HEK293 (cell line): ENCODE results near the gene FRMD4A.
A peak's percentile ranks its signal among the peaks of the same experiment; 100 is the strongest.

Experiments used
- CTCF ChIA-PET: fragments of 350-600 bp; formaldehyde crosslinking; extraction: SDS; loops from one replicate; lab custom pipeline; 2021; ENCODE audit warnings: antibody characterized with exemption; lab: Yijun Ruan, JAX
- POLR2A ChIA-PET: fragments of 300-600 bp; formaldehyde crosslinking; extraction: SDS; loops from one replicate; lab custom pipeline; 2020; ENCODE audit warnings: antibody characterized with exemption, inconsistent platforms; lab: Yijun Ruan, JAX
- H3K27ac ChIP-seq: fragments of 200-500 bp; sonication (Bioruptor generic); 2 replicates; pipeline ENCODE4 v1.5.1; 2014; ENCODE audit warnings: low read depth, low read length, control low read depth, inconsistent platforms; ENCODE audit errors: extremely low read depth
- H3K36me3 ChIP-seq, 2 experiments: fragments of 200-500 bp in 1 of 2; sonication (Bioruptor generic) in 1 of 2; 1 replicate in 1 of 2; 2 replicates in 1 of 2; pipeline ENCODE4 v1.5.1; 2014 to 2017; ENCODE audit warnings: inconsistent platforms in 2 of 2, low read length in 2 of 2; ENCODE audit not compliant: control insufficient read depth in 2 of 2, insufficient read depth in 1 of 2
- H3K4me1 ChIP-seq: fragments of 200-500 bp; sonication (Bioruptor generic); 2 replicates; pipeline ENCODE4 v1.5.1; 2014; ENCODE audit warnings: mild to moderate bottlenecking, low read length, inconsistent platforms; ENCODE audit not compliant: control insufficient read depth, insufficient read depth
- H3K4me3 ChIP-seq: 2 replicates; pipeline ENCODE4 v1.5.1; 2011; ENCODE audit warnings: low read depth, mild to moderate bottlenecking, control low read depth, low read length, moderate library complexity
- H3K9me3 ChIP-seq: fragments of 200-500 bp; sonication (Bioruptor generic); 2 replicates; pipeline ENCODE4 v1.5.1; 2014; ENCODE audit warnings: low read depth, low read length, inconsistent platforms; ENCODE audit not compliant: control insufficient read depth, insufficient read depth
- BCL11A ChIP-seq: fragments of 450-650 bp; formaldehyde crosslinking; IDR thresholded peaks from 2 replicates; pipeline ENCODE4 v1.5.1; 2016; ENCODE audit warnings: low read depth, missing biosample characterization, missing genetic modification characterization
- PRDM4 ChIP-seq: fragments of 450-650 bp; formaldehyde crosslinking; IDR thresholded peaks from 2 replicates; pipeline ENCODE4 v1.5.1; 2017; ENCODE audit warnings: missing biosample characterization, missing genetic modification characterization
- SALL2 ChIP-seq: fragments of 450-650 bp; formaldehyde crosslinking; IDR thresholded peaks from 2 replicates; pipeline ENCODE4 v1.5.0; 2017; ENCODE audit warnings: missing biosample characterization, mild to moderate bottlenecking, missing genetic modification characterization, borderline replicate concordance
- SP7 ChIP-seq: fragments of 450-650 bp; formaldehyde crosslinking; IDR thresholded peaks from 2 replicates; pipeline ENCODE4 v1.5.1; 2016; ENCODE audit warnings: missing biosample characterization, missing genetic modification characterization
- TCF7L2 ChIP-seq: IDR thresholded peaks from 2 replicates; pipeline ENCODE4 v1.6.1; 2011; ENCODE audit warnings: low read depth, mild to moderate bottlenecking, inconsistent platforms, low read length, moderate library complexity, borderline replicate concordance
- ZBTB17 ChIP-seq: fragments of 450-650 bp; formaldehyde crosslinking; IDR thresholded peaks from 2 replicates; pipeline ENCODE4 v1.5.1; 2016; ENCODE audit warnings: missing biosample characterization, missing genetic modification characterization
- ZBTB49 ChIP-seq: fragments of 450-650 bp; formaldehyde crosslinking; IDR thresholded peaks from 2 replicates; pipeline ENCODE4 v1.5.1; 2016; ENCODE audit warnings: missing biosample characterization, missing genetic modification characterization, low read depth
- ZFP69B ChIP-seq: fragments of 450-650 bp; formaldehyde crosslinking; IDR thresholded peaks from 2 replicates; pipeline ENCODE4 v1.5.1; 2016; ENCODE audit warnings: missing biosample characterization, missing genetic modification characterization
- ZNF19 ChIP-seq: fragments of 450-650 bp; formaldehyde crosslinking; IDR thresholded peaks from 2 replicates; pipeline ENCODE4; 2016; ENCODE audit warnings: missing biosample characterization, missing genetic modification characterization, low read depth
- ZNF362 ChIP-seq: fragments of 450-650 bp; formaldehyde crosslinking; IDR thresholded peaks from 2 replicates; pipeline ENCODE4 v1.5.1; 2016; ENCODE audit warnings: missing biosample characterization, missing genetic modification characterization
- ZNF37A ChIP-seq: fragments of 450-650 bp; IDR thresholded peaks from 2 replicates; pipeline ENCODE4 v1.5.1; 2018; ENCODE audit warnings: missing biosample characterization, missing genetic modification characterization
- ZNF423 ChIP-seq: fragments of 450-650 bp; formaldehyde crosslinking; IDR thresholded peaks from 2 replicates; pipeline ENCODE4 v1.5.1; 2016; ENCODE audit warnings: missing biosample characterization, missing genetic modification characterization
- ZNF596 ChIP-seq: fragments of 450-650 bp; IDR thresholded peaks from 2 replicates; pipeline ENCODE4 v1.5.0; 2018; ENCODE audit warnings: missing biosample characterization, mild to moderate bottlenecking, missing genetic modification characterization, moderate library complexity
- ZNF747 ChIP-seq: fragments of 450-650 bp; formaldehyde crosslinking; IDR thresholded peaks from 2 replicates; pipeline ENCODE4 v1.5.1; 2016; ENCODE audit warnings: missing biosample characterization, missing genetic modification characterization
- ZNF768 ChIP-seq: fragments of 450-650 bp; formaldehyde crosslinking; IDR thresholded peaks from 2 replicates; pipeline ENCODE4 v1.5.1; 2018; ENCODE audit warnings: missing biosample characterization, mild to moderate bottlenecking, missing genetic modification characterization
- ZNF776 ChIP-seq: fragments of 450-650 bp; formaldehyde crosslinking; IDR thresholded peaks from 2 replicates; pipeline ENCODE4 v1.5.0; 2017; ENCODE audit warnings: missing biosample characterization, missing genetic modification characterization, borderline replicate concordance
- ZNF843 ChIP-seq: fragments of 450-650 bp; formaldehyde crosslinking; IDR thresholded peaks from 2 replicates; pipeline ENCODE4 v1.5.1; 2016; ENCODE audit warnings: missing biosample characterization, missing genetic modification characterization
- ZXDB ChIP-seq: fragments of 450-650 bp; formaldehyde crosslinking; IDR thresholded peaks from 2 replicates; pipeline ENCODE4 v1.5.1; 2016; ENCODE audit warnings: missing biosample characterization, missing genetic modification characterization
- TF ChIP-seq, protein P1 (sequence below): fragments of 450-650 bp; formaldehyde crosslinking; IDR thresholded peaks from 2 replicates; pipeline ENCODE4 v1.5.1; 2016; ENCODE audit warnings: missing biosample characterization, missing genetic modification characterization
- TF ChIP-seq, protein P2 (sequence below): fragments of 450-650 bp; formaldehyde crosslinking; IDR thresholded peaks from 2 replicates; pipeline ENCODE4 v1.5.1; 2016; ENCODE audit warnings: missing biosample characterization, missing genetic modification characterization

Gene FRMD4A

GRCh38 chr10:14374745-14375445 is 44.2 kb upstream of the FRMD4A start (continued):
- TF ChIP-seq ZNF362 (tag by site-specific recombination) = no peak
- 0 out of 2 replicates have a peak, but pooled peaks have one; percentile 37 for TF ChIP-seq TCF7L2
- TF ChIP-seq ZBTB49 (tag by site-specific recombination) = no peak
- no peak for TF ChIP-seq SALL2
- TF ChIP-seq BCL11A (tag by site-specific recombination) = no peak

DNA sequence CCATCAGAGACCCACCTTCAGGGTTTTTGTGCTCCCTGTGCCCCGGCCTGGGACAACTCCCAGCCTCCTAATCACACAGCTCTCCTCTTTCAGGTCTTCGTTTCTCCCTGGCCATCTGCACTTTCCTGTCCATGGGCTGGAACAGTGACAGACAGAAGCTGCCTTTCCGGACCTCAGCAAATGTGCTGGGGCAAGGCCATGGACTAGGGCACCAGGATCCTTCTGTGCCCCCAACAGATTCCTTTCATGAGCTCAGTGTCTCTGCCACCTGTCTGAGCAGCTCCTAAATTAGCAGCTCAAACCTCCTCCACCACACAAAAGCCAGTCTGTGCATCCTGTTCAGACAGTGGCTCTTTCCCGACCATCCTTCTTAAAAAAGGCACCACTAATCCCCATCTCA is 41.9 kb upstream of the FRMD4A start:
- Histone ChIP-seq H3K4me1 (no peaks in the 10 kb centered on the region), H3K27ac (no peak overlapping the region), H3K36me3 (no peaks in the 10 kb centered on the region), H3K9me3 (no peaks in the 10 kb centered on the region), H3K4me3 (no peak overlapping the region)
- ChIA-PET CTCF (interaction anchor here (0.5 to 1.2 kb wide), 2 partner anchors 13 to 991 kb away, joined by 3 read pairs; no protein-coding TSS in a partner anchor), POLR2A (no interaction called here)
- TF ChIP-seq ZNF768 (tag by site-specific recombination) (no peak), ZFP69B (tag by site-specific recombination) (no peak), ZNF19 (tag by site-specific recombination) (no peak)

DNA sequence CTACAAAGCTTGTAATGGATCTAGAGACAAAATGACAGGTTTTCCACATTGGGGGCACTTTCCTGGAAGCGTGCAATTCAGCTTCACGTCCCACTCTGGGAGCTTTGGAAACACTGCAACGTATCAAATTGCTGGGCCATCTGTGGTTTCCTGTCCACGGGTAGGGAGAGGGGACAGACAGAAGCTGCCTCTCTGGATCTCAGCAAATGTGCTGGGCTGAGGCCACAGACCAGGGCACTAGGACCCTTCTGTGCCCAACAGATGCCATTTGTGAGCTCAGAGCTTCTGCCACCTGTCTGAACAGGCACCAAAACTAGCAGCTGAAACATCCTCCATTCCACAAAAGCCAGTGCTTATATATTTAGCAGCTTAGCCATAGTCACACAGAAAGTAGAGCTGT is 40.9 kb upstream of the FRMD4A start:
- TF ChIP-seq ZNF423 (tag by site-specific recombination) (no peak), ZNF843 (tag by site-specific recombination) (no peak), ZNF37A (tag by site-specific recombination) (no peak), ZNF776 (tag by site-specific recombination) (no peak)
- TF ChIP-seq, protein P1, sequence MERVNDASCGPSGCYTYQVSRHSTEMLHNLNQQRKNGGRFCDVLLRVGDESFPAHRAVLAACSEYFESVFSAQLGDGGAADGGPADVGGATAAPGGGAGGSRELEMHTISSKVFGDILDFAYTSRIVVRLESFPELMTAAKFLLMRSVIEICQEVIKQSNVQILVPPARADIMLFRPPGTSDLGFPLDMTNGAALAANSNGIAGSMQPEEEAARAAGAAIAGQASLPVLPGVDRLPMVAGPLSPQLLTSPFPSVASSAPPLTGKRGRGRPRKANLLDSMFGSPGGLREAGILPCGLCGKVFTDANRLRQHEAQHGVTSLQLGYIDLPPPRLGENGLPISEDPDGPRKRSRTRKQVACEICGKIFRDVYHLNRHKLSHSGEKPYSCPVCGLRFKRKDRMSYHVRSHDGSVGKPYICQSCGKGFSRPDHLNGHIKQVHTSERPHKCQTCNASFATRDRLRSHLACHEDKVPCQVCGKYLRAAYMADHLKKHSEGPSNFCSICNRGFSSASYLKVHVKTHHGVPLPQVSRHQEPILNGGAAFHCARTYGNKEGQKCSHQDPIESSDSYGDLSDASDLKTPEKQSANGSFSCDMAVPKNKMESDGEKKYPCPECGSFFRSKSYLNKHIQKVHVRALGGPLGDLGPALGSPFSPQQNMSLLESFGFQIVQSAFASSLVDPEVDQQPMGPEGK (tag by site-specific recombination) = no peak
- ChIA-PET POLR2A (no interaction called here), CTCF (interaction anchor here (1.2 kb wide), 1 partner anchor 12 kb away, joined by 3 read pairs; no protein-coding TSS in a partner anchor)
- Histone ChIP-seq H3K36me3 (no peaks in the 10 kb centered on the region), H3K27ac (no peak overlapping the region), H3K4me1 (no peaks in the 10 kb centered on the region), H3K9me3 (no peaks in the 10 kb centered on the region), H3K4me3 (no peak overlapping the region)

GRCh38 chr10:14370894-14371293 is 40.2 kb upstream of the FRMD4A start:
- Histone ChIP-seq H3K4me1 (no peaks in the 10 kb centered on the region), H3K9me3 (no peaks in the 10 kb centered on the region), H3K27ac (no peak overlapping the region), H3K36me3 (no peaks in the 10 kb centered on the region), H3K4me3 (no peak overlapping the region)
- ChIA-PET CTCF (no interaction called here), POLR2A (no interaction called here)
- TF ChIP-seq ZBTB17 (tag by site-specific recombination) (no peak), PRDM4 (no peak), ZNF596 (tag by site-specific recombination) (no peak), ZNF747 (tag by site-specific recombination) (no peak), SP7 (tag by site-specific recombination) (no peak), ZNF19 (tag by site-specific recombination) (no peak), ZNF843 (tag by site-specific recombination) (no peak), ZXDB (no peak), ZNF423 (tag by site-specific recombination) (no peak)
- TF ChIP-seq, protein P2, sequence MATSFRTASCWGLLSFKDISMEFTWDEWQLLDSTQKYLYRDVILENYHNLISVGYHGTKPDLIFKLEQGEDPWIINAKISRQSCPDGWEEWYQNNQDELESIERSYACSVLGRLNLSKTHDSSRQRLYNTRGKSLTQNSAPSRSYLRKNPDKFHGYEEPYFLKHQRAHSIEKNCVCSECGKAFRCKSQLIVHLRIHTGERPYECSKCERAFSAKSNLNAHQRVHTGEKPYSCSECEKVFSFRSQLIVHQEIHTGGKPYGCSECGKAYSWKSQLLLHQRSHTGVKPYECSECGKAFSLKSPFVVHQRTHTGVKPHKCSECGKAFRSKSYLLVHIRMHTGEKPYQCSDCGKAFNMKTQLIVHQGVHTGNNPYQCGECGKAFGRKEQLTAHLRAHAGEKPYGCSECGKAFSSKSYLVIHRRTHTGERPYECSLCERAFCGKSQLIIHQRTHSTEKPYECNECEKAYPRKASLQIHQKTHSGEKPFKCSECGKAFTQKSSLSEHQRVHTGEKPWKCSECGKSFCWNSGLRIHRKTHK (tag by site-specific recombination) = no peak
